Smooth muscle cell (in vitro differentiated cells): Measurements from ENCODE around the gene CDK8. TPM values are rescaled to one million over a fixed set of nuclear protein-coding genes. Genes with fewer than 3 reads are reported as not detected.

Experiments
- DNase-seq: peaks from one replicate; lab custom pipeline; 2025; ENCODE audit not compliant: unreplicated experiment; lab: John Stamatoyannopoulos, UW
- H2AFZ ChIP-seq: fragments of 200-600 bp; sonication (generic); 2 replicates; pipeline ENCODE4 v1.6.0; 2016; ENCODE audit warnings: antibody characterized with exemption, low read depth, mild to moderate bottlenecking
- H3F3A ChIP-seq: fragments of 200-600 bp; sonication (generic); 2 replicates; pipeline ENCODE4 v1.6.0; 2017; ENCODE audit warnings: antibody characterized with exemption, low read depth
- H3K27ac ChIP-seq: fragments of 200-600 bp; sonication (generic); 2 replicates; pipeline ENCODE4 v1.5.1; 2016; ENCODE audit warnings: low read depth, mild to moderate bottlenecking
- H3K27me3 ChIP-seq: fragments of 200-600 bp; sonication (generic); 2 replicates; pipeline ENCODE4 v1.6.1; 2016; ENCODE audit warnings: low read depth, mild to moderate bottlenecking
- H3K36me3 ChIP-seq: fragments of 200-600 bp; sonication (generic); 2 replicates; pipeline ENCODE4 v1.5.1; 2016; ENCODE audit warnings: low read depth
- H3K4me1 ChIP-seq: fragments of 200-600 bp; sonication (generic); 2 replicates; pipeline ENCODE4 v1.5.1; 2016; ENCODE audit warnings: low read depth
- H3K4me2 ChIP-seq: fragments of 200-600 bp; sonication (generic); 2 replicates; pipeline ENCODE4 v1.6.0; 2016; ENCODE audit warnings: mild to moderate bottlenecking
- H3K4me3 ChIP-seq: fragments of 200-600 bp; sonication (generic); 2 replicates; pipeline ENCODE4 v1.5.1; 2016; ENCODE audit warnings: mild to moderate bottlenecking
- H3K79me2 ChIP-seq: fragments of 200-600 bp; sonication (generic); 2 replicates; pipeline ENCODE4 v1.6.0; 2016; ENCODE audit warnings: low read depth, mild to moderate bottlenecking
- H3K9ac ChIP-seq: fragments of 200-600 bp; sonication (generic); 2 replicates; pipeline ENCODE4 v1.6.0; 2016; ENCODE audit warnings: low read depth
- H3K9me3 ChIP-seq: fragments of 200-600 bp; sonication (generic); replicated peaks from 2 replicates; pipeline ENCODE4 v1.5.1; 2016; ENCODE audit warnings: low read depth
- H4K20me1 ChIP-seq: fragments of 200-600 bp; sonication (generic); 2 replicates; pipeline ENCODE4 v1.6.0; 2016; ENCODE audit warnings: low read depth
- CTCF ChIP-seq: fragments of 200-600 bp; sonication (generic); IDR thresholded peaks from 2 replicates; pipeline ENCODE4 v1.5.1; 2017; ENCODE audit warnings: borderline replicate concordance, mild to moderate bottlenecking, antibody characterized with exemption; ENCODE audit not compliant: insufficient read depth, poor library complexity, severe bottlenecking
- WGBS: methylation state at CpG from one replicate; pipeline ENCODE4 v1.1.7; 2016; ENCODE audit warnings: low lambda C conversion rate; 5-methylcytosine and 5-hydroxymethylcytosine counted together
- polyA plus RNA-seq: library from polyadenylated mRNA; unstranded; fragments of >200 nt; fragmentation: Nextera tagmentation; extraction: Ambion mirVana; gene quantifications from 2 replicates; pipeline ENCODE4 v1.2.1, GENCODE V29; 2016
- total RNA-seq: library from RNA; depleted of rRNA; stranded (reverse); fragments of >200 nt; gene quantifications from 2 replicates; pipeline ENCODE4 v1.2.3, GENCODE V29; 2014

CDK8 gene
- total and polyA plus RNA-seq, 2 experiments from 2014 or later = 12.6 to 45.4 TPM

GRCh38 chr13:26400545-26400944, 146.6 kb downstream of the CDK8 start:
- Histone ChIP-seq H3K27me3 (no peaks in the 10 kb centered on the region), H3K4me1 (no peaks in the 10 kb centered on the region), H3K4me2 (no peak overlapping the region), H3K4me3 (no peak overlapping the region), H3K79me2 (no peaks in the 10 kb centered on the region), H3K9me3 (no peaks in the 10 kb centered on the region), H4K20me1 (no peaks in the 10 kb centered on the region), H3K27ac (no peak overlapping the region), H3F3A (no peaks in the 10 kb centered on the region), H3K9ac (no peak overlapping the region), H2AFZ (no peak overlapping the region), H3K36me3 (peaks cover 12% of the 10 kb centered on the region)
- 100% methylated on average over 1 of the region's 1 CpG for WGBS
- TF ChIP-seq CTCF = no peak
- DNase-seq = no peak

GRCh38 chr13:26401069-26401468, 147.1 kb downstream of the CDK8 start:
- no peaks in the 10 kb centered on the region for H4K20me1 ChIP-seq
- WGBS = 98% methylated on average over 6 of the region's 6 CpGs
- H3K27me3 ChIP-seq = no peaks in the 10 kb centered on the region
- H3K27ac ChIP-seq = no peak overlapping the region
- no peaks in the 10 kb centered on the region for H3K79me2 ChIP-seq
- H3K4me2 ChIP-seq = no peak overlapping the region
- no peak overlapping the region for H3K9ac ChIP-seq
- no peak for TF ChIP-seq CTCF
- peaks cover 12% of the 10 kb centered on the region for H3K36me3 ChIP-seq
- no peak for DNase-seq
- no peak overlapping the region for H2AFZ ChIP-seq
- H3K4me3 ChIP-seq = no peak overlapping the region
- no peaks in the 10 kb centered on the region for H3K9me3 ChIP-seq
- no peaks in the 10 kb centered on the region for H3F3A ChIP-seq
- H3K4me1 ChIP-seq = no peaks in the 10 kb centered on the region

GRCh38 chr13:26401578-26402021, 147.7 kb downstream of the CDK8 start:
- no peak for TF ChIP-seq CTCF
- WGBS = 98% methylated on average over 3 of the region's 3 CpGs

GRCh38 chr13:26406791-26407190, 152.9 kb downstream of the CDK8 start:
- no peaks in the 10 kb centered on the region for H4K20me1 ChIP-seq
- H3K36me3 ChIP-seq = peaks cover 3% of the 10 kb centered on the region
- no peaks in the 10 kb centered on the region for H3K4me1 ChIP-seq
- H3K4me3 ChIP-seq = no peak overlapping the region
- no peaks in the 10 kb centered on the region for H3K9me3 ChIP-seq
- H3F3A ChIP-seq = no peaks in the 10 kb centered on the region
- no peak overlapping the region for H3K9ac ChIP-seq
- no peaks in the 10 kb centered on the region for H3K79me2 ChIP-seq
- no peak for TF ChIP-seq CTCF
- H3K27ac ChIP-seq = no peak overlapping the region
- 94% methylated on average over 6 of the region's 6 CpGs for WGBS
- no peak for DNase-seq
- H3K4me2 ChIP-seq = no peak overlapping the region
- H3K27me3 ChIP-seq = no peaks in the 10 kb centered on the region
- H2AFZ ChIP-seq = no peak overlapping the region

More at GRCh38 chr13:26401578-26402021, 147.7 kb downstream of the CDK8 start:
- Histone ChIP-seq H3K27me3 (no peaks in the 10 kb centered on the region), H3K9me3 (no peaks in the 10 kb centered on the region), H3K4me2 (no peak overlapping the region), H3K4me3 (no peak overlapping the region), H2AFZ (no peak overlapping the region), H4K20me1 (no peaks in the 10 kb centered on the region), H3K79me2 (no peaks in the 10 kb centered on the region), H3K27ac (no peak overlapping the region), H3K36me3 (peaks cover 12% of the 10 kb centered on the region), H3K9ac (no peak overlapping the region), H3F3A (no peaks in the 10 kb centered on the region), H3K4me1 (no peaks in the 10 kb centered on the region)
- DNase-seq = no peak
